EH (cell line): ENCODE measurements around the gene OSBPL9.
"Not testable (repeated sequence)": the region's sequence is repeated elsewhere in the genome, so short reads cannot be mapped to it uniquely, and the experiment has no call there.

Experiments
- DNase-seq: peaks from one replicate; pipeline ENCODE4 v3.0.0-alpha.2; 2015; ENCODE audit warnings: low read depth

Gene OSBPL9

DNA sequence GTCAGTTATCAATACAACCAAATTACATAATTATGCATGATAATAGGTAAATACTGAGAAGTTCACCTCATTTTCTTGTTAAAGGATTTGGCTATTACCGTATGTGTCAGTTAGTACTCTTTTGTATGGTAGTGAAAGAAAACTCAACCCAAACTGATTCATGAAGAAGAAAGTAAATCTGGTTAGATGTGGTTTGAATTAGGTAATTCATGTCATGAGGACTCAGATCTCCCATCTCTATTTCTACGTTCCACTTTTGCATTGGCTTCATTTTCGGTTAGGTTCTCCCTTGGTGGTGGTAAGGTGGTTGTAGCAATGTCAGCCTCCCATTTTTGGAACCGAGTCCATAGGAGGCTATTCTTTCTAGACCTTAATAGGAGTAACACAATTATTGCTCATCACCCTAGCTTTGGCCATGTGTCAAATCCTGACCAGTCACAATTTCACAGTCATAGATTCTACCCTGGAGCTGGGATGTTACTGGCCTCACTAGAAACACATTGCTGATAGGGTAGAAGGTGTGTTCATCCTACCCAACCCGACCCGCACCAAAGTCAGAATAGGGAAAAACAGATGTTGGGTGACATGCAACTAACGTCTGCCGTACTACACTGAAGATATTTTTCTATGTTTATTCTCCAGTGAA, 97.6 kb downstream of the OSBPL9 start:
- peak; percentile 11 for DNase-seq

DNA sequence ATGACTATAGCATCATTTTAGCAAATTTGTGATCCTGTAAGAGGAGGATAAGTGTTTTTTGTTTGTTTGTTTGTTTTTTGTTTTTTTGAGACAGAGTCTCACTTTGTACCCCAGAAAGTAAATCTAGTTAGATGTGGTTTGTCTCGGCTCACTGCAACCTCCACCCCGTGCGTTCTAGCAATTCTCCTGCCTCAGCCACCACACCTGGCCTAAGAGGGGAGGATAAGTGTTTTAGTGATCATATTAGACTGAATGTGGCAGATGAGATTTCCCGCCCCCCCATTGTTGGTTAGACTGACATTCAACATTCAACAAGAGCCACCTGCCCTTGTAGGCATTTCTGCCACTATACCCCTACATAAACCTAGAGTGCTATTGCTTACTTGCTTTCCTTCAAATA, 98.5 kb downstream of the OSBPL9 start:
- no peak for DNase-seq

DNA sequence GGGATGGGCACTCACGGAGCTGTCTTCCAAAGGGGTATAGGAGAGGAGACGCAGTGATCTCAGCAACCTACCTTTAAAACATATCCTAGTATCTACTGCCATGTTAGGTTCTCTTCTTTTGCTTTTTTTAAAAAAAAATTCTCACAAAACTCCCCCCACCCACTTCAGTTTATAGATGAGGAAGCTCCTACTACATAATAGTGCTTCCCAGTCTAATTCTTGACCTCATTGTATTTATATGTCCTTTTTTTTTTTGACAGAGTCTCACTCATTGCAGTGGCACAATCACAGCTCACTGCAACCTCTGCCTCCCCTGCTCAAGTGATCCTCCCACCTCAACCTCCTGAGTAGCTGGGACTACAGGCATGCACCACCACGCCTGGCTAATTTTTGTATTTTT, 99.9 kb downstream of the OSBPL9 start:
- DNase-seq, result no peak

DNA sequence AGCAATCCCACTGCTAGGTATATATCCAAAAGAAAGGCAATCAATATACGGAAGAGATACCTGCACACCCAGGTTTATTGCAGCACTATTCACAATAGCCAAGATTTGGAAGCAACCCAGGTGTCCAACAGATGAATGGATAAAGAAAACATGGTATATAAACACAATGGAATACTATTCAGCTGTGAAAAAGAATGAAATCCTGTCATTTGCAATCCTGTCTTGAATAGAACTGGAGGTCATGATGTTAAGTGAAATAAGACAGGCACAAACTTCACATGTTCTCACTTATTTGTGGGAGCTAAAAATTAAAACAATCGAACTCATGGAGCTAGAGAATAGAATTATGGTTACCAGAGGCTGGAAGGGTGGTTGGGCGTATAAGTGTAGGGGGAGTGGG, 101.0 kb downstream of the OSBPL9 start:
- DNase-seq, result no peak

DNA sequence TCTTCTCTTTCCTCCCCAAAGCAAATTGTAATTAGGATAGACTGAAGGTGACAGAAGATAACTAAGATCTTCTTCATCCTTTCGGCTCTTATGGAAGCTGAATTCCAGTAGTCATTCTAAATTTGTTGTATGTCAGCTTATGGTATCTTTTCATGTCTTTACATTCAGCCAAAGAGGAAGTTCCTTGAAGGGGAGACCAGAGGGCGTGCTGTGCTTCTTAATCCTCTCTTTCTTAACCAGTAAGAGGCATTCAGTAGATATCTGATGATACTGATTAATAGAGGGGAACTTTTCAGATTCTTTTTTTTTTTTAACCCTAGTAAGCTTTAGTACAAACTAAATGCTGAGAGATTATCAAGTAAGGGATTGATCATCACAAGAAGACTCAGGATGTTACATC, 102.3 kb downstream of the OSBPL9 start:
- no peak for DNase-seq

DNA sequence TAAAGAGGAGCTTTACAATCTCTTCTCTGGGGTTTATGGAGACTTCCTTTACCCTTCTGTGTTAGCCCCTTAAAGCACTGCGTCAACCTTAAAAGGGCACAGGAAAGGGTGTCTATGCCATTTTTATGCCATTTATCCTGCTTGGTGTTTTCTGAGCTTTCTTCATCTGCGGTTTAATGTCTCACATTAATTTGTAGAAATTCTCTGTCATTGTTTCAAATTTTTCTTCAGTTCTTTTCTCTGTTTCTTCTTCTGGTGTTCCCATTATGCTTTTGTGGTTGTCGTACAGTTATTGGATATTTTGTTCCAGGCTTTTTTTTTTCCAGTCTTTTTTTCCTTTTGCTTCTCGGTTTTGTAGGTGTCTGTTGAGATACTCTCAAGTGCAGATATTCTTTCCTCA, 107.9 kb downstream of the OSBPL9 start:
- no peak for DNase-seq

DNA sequence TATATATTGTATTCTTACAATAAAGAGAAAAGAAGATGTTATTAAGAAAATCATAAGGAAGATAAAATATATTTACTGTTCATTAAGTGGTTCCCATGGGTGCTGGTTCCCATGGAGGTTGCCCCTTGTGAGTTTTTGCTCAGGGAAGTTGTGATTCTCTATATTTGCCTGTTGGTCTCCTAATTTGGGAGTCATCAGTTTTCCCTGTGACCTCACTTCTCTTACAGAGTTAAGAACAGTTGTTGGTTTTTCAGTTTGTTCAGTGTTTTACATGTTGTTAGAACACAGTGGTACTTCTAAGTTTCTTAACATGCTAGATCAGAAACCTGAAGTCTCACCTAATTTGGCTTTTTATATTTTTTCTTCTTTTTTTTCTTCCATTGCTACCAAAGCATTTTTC, 109.2 kb downstream of the OSBPL9 start:
- DNase-seq, result no peak

DNA sequence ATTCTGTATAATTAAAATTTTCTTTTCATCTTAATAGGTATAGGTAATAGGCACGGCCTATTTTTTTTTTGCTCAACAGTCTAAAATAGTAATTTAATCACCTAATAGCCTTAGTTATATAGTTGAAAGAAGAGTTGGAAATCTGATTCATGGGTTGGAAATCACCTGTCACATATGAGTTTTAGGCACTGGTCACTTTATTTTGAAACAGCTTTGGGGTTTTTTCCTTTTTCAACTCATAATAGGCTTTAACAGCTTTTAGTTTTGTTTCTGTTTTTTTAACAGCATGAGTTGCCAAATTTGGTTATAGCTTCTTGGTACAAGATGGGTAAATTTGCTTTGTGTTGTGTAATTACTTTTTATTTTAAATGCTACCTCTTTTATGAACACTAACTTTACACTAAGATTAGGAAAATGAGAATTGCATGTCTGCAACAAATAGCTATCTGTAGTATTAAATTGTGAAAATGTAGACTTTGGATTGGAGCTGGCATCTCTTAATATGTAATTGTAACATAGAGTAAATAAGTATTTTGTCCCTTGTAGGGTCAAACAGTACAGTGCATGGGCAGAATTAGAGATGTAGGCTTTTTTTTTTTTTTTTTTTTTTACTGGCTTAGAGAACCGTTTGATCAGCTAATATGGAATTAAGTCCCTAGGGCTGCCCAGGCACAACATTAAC, 109.8 kb downstream of the OSBPL9 start:
- no peak for DNase-seq

DNA sequence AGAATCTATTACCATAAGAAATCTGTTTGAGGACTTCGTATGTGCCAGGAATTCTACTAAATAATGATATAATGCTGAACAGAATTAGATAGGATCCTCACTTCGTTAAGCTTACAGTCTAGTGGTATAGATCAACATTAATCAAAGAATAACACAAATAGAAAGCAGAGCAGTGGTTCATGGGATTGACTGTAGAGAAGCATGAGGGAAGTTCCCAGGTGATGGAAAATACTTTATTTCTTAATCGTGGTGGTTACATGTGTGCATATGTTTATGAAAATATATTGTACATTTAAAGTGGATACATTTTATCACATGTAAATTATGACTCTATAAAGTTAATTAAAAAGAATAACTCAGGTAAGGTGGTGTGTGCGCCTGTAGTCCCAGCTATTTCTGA, 110.5 kb downstream of the OSBPL9 start:
- DNase-seq, result no peak

DNA sequence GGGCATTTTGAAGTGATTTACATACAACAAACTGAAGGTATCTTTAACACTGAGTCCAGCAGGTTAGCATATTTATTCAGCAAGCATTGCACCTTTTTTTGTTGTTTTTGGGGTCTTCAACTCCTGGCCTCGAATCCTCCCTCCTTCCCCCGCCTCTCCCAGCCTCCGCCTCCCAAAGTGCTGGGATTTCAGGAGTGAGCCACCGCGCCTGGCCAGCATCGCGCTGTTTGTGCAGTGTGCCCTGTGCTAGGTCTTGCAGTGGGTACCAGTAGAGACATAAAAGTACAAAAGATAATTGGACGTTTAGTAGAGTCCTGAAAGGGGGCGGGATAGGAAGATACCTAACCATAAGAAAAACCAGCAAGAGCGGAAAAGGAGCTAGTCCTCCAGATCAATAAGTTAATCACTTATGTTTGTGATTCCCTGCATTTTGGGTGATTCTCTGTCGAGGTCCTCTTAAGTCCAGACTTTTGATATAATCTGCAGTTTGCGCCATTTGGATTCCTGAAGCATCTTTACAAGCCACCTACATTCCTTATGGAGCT, 111.8 kb downstream of the OSBPL9 start:
- no peak for DNase-seq

DNA sequence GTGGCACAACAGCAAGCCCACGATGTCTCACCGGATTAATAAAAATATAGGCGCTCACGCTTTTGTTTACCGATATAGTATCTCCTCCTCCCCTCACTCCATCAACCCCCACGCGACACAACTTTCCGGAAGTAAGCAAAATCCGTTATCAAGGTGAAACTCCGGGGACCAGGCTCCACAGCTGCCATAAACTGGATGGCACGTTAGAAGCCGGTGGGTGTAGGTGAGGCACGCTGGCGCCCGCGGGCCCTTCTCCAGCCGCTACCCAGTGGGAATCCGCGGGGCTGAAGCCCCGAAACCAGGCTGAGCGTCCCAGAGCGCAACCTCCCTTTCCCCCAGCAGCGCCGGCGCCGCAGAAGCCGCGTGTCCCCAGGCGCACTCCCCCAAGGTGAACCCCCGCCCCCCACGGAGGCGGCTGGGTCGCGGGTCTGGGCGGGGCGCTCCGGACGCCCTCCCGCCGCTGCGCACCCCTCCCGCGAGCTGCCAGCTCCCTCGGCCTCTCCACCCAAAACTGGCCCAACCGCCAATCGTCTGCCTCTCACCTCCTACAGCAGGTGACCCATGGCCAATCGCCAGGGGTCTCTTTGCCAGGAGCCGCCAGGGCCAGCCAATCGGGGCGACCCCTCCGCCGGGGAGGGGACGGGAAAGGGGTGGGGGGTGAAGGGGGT, 112.4 kb downstream of the OSBPL9 start:
- peak; percentile 94 for DNase-seq

DNA sequence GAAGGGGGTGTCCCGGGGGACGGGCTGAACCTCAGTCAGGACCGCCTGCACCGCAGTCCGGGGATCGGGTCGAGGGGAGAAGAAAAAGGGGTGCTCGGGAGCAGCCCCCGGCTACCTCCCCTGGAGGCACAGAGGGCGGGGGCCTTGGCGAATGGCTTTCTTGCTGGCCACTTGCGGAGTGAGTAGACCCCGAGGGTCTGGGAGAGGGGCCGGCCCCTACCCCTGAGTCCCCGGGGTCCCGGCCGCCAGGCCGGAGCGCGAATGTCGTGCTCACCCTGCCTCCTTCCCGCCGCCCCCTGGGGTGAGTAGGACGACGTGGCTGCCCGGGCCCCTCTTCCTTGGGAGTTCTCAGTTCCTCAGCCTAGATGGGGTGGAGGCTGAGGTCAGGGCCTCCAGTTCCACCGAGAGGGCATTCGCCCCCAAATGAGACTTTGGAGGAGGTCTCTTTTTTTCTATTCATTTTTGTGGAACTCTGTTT, 113.0 kb downstream of the OSBPL9 start:
- DNase-seq, result peak; percentile 49

DNA sequence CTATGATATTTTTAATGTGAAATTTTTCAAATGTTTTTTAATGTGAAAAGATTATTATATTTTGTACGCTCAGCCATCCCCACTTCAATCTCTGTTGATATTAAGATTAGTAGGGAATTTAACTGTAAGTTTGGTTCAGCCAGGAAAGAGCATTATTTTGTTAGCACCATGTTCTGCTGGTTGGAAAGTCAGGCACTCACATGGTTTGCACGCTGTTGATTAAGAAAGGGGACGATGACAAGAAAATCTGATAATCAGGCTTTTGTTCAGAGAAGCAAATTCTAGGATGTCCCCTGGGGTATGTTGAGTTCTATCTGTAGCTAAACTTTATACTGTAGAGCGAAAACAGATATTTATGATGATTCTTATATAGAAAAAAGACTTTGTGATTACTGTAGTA, 115.1 kb downstream of the OSBPL9 start:
- DNase-seq, result no peak

DNA sequence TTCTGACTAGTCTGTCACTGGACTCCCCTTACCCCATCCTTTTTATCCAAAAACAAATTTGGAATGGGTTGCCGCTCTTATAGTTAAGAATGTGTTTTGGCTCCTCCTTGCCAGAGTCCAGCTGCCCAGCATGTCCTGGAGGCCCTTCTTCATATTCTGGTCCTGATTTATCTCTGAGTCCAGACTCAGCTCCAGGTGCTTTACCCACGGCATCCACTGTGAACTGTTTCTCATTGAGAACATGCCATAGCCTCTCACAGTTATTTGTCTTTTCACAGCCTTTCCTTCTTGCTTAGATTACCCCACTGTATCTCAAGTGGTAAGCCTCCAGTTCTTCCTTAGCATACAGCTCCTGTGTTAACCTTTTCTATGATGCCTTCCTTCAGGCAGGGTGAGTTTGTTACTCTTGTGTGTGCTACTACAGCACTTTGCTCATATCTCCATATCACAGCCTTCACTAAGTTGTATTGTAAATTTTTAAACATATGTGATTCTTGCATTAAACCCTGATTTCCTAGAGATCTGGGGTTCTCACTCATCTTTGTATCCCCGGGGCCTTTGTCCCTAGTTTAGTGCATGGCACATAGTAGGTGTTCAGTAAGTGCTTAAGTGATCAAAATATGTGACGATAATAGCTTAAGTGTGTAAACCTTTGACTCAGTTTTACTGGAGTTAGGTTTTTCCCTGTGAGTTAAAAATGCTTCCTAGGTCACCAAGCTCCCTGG, 116.0 kb downstream of the OSBPL9 start:
- no peak for DNase-seq

DNA sequence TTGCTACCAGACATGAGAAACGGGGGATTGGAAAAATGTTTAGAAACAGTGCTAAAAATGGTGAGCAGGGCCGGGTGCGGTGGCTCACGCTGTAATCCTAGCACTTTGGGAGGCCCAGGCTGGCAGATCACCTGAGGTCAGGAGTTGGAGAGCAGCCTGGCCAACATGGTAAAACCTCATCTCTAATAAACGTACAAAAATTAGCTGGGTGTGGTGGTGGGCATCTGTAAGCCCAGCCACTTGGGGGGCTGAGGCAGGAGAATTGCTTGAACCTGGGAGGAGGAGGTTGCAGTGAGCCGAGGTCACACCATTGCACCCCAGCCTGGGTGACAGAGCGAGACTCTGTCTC, 116.5 kb downstream of the OSBPL9 start:
- not testable (repeated sequence) for DNase-seq

DNA sequence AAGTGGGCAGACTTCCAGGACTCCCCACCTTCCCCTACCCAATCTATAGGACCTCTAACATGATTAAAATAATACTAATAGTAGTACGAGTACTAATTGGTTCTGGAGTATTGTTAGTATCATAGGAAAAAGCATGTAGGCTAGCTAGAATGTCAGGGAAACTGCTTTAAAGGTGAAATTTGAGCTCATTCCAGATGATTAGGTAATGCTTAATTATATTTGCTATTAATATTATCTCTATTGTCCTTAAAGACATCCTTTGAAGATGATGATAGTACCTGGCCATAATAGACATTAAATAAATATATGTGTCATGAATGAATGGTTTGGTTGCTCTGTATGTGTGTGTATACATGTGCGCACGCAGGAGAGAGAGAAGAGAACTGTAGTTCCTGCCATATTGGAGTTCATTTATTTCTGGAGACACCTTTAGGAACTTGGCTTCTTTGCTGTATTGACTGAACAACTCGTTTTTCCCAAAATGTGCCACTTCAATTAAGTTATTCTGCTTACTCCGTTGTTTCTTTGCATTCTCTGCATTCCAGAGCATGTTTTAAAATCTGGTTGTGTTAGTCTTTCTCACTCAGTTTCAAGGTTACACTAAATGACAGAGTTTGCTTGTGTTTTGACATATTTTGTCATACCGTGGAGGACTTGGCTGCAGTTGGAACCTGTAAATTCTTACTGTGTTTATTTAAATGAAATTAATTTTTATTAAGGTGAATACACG, 117.1 kb downstream of the OSBPL9 start:
- DNase-seq, result peak; percentile 39

DNA sequence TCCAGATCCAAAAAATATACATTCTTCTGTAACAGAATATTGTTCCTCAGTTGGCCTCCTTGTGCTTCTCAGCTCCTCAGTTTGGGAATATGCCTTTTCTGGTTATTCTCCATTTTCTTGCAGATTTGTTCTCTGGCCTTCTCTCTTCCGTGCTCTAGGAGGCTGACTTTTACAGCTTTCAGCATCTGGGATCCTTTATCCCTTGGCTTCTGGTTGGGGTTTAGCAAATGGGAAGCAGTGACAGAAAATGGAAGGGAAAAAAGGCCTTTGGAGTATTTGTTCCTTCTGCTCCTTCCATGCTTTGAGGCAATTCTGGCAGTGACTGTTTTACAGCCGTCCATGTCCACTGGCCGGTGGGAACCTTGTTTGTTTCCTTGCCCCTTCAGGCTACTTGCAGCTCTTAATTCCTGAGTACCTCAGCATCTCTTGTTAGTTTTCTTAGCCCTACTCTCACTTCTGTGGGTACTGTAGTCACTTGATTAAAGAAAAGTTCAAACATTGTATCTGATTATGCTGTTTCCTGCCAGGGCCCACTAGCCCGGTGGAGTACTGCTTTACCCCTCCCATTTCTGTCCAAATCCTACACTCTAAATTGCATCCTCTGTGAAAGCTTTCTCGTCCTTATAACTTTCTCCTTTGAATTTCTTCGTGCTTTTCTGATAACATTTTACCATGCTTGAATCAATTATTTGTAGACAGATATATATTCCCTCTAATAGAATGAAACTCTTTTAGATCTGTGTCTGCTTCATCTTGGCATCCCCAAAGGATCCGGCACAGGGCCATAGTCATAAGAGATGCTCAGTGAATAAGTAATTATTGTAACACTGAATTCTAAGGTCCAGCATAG, 118.2 kb downstream of the OSBPL9 start:
- peak; percentile 28 for DNase-seq

DNA sequence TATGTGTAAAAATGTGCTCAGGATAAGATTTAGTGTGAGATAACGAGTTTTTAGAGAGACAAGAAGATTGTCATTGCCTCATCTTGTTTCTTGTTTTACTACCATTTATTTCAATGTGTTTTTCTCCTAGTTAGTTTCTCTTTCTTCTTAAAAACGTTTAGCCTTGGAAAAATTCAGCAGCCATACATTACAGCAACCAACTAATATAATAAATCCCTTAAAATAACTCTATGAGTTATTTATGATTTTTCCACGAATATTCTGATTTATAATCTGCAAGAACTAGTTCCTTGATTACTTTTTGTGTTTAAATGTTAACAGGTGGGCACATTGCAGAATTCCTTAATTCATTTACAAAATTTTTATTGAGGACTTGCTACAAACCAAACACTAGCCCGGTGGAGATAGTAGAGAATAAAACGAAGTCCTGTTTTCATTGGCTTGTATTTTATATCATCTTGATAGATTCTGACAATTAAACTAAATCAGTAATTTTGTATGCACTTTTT, 118.9 kb downstream of the OSBPL9 start:
- no peak for DNase-seq

DNA sequence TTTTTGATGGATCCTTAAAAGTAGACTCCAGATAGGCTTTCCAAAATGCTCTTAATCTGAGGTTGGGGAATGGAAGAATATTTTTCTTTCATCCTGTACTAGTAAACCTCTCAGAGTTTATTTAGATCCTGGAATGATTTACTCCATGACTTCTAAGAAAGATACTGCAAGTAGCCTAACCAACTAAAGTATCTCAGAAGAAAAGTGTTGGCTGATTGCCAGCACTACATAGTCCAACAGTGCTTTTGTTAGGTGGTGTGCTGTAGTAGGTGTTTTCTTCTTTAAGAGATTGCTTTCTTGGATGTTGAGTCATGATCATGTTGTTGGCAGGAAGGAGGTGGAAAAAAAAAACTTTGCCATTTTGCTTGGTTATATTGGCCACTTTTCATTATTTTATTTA, 119.8 kb downstream of the OSBPL9 start:
- peak; percentile 49 for DNase-seq

DNA sequence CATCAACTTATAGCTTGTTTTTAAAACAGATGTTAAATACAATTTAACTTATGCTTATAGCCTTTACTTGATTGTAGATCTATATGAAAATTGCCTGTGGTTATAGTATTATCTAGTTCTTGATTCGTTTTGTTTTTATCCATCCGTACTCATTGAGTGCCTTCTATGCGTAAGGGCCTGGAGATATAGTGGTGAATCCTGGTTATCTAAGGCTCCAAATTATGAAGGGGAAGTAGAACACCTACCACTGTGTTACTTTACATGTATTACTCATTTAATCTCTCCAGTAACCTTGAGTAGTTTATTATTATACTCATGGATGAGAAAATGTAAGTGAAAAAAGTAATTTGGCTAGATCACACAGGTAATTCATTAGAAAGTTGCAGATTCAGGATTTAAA, 121.8 kb downstream of the OSBPL9 start:
- DNase-seq, result no peak

DNA sequence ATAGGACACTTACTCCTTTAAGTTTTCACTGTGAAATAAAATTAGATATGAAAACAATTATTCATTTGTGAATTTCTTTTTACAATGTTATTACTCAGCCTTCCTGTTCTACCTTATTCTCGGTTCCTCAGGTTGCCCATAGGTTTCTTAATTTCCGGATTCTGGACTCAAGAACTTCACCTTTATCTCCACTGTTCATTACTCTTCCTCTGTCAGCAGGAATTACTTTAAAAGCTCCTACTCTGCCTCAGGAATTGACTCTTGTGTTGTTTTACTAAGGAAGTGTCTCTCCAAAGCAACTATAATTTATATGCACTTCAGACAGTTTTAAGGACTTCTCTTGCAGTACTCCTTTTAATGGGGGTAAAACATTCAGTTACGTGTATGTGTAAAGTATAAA, 123.8 kb downstream of the OSBPL9 start:
- DNase-seq, result no peak
